GM19238 (cell line): ENCODE data around the gene MRPS34.

Source experiments
- DNase-seq: peaks from one replicate; pipeline ENCODE4 v3.0.0; 2011; ENCODE audit warnings: low spot score; ENCODE audit not compliant: insufficient read length

MRPS34 gene

DNA sequence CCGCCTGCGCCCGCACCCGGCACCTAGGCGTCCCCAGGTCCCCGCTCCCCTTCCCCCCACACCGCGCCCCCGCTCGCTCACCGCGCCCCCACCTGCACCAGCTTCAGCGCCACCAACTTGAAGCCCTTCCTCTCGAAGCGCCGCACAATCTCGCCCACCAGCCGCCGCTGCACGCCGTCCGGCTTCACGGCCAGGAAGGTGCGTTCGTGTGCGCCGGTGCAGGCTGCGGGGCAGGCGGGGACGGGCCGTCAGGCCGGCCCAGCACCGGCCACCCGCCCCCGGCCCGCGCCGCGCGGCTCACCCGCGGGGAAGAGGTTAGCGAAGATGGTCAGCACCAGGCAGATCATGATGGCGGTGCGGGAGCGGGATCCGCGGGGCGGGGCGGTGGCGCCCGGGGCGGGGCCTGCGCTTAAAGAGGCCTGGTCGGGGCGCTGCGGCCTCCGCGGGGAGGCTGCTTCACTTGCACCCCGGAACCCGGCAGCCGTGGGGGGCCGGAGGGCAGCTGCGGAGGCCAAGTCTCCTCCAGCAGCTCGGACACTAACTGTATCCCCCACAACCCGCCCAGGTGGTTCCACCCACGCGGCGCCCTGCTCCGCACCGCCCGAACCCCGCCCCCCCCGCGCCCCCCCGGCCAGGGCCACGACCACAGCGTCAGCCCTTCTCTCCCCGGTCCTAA, 1.6 kb downstream of the MRPS34 start, which contains the start of gene NME3:
TSS of gene NME3 (minus strand) at position 356 of the 676 bp plus-strand sequence. CDS start at position 347, 9 bp downstream.
- peak; percentile 92 for DNase-seq

DNA sequence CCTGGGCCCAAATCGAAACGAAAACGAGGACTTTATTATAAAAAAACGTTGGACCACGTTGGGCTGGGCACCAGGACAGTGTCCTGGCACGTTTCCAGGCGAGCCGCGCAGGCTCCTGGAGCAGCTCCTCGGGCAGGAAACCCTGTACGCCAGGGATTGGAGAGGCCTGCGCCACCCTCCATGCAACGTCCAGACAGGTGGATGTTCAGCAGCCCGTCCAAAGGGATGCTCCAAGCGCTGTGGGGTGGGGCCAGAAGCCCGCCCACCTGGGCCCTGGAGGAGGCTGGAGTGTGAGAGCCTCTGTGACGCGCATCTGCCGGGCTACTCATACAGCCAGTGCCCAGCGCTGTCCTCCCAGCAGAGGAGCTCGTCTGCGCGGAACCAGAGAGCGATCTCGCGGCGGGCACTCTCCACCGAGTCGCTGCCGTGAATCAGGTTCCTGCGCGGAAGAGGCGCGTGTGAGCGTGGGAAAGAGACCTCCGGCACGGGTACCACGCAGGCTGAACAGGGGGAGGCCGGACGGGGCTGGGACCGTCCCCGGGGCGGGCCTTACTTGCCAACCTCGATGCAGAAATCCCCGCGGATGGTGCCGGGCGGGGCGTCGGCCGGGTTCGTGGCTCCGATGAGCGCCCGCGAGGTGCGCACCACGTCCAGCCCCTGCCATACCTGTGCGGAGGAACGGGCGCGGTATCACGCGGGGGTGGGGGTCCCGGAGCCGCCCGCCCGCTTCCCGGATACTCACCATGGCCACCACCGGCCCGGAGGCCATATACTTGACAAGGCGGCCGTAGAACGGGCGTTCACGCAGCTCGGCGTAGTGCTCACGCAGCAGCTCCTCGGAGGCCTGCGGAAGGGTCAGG, 2.4 kb downstream of the MRPS34 start:
- peak; percentile 69 for DNase-seq

DNA sequence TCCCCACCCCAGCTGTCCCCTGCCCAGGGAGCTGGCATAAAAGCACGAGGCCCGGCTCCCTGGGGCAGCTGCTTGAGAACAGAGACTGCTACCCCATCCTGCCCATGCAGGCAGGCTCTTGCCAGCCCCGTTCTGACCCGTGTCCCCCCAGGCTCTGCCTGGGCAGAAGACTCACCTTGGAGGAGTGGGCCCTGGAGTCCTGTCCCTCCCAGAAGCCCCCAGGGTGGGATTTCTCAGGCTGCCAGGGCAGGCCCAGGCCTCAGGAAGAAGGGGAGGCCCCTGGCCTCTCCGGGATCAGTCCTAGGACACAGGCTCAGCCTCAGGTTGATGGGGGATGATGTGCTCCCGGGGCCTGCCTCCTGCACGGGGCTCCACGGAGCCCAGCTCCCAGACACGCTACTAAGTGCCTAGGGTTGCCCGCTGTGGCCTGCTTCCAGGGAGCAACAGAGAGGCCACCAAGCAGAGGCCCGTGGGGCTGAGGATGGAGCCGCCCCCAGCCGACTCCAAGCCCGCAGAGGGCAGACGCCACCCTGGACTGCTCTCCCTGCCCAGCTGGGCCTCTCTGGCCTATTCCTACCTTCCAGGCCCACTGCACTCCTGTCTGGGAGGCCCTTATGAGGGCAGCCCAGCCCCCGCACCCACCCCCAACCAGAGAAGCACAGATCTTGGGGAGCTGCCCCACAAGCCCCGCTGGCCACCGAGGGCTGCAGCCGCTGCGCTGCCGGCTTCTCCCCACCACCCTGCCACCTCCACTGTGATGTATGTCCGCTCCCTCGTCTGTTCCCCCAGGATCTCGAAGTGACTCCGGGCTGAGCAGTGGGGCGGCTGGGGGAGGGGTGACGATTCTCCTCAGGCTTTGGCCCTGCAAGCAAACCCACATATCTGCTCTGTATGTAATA, 3.3 kb downstream of the MRPS34 start:
- no peak for DNase-seq

DNA sequence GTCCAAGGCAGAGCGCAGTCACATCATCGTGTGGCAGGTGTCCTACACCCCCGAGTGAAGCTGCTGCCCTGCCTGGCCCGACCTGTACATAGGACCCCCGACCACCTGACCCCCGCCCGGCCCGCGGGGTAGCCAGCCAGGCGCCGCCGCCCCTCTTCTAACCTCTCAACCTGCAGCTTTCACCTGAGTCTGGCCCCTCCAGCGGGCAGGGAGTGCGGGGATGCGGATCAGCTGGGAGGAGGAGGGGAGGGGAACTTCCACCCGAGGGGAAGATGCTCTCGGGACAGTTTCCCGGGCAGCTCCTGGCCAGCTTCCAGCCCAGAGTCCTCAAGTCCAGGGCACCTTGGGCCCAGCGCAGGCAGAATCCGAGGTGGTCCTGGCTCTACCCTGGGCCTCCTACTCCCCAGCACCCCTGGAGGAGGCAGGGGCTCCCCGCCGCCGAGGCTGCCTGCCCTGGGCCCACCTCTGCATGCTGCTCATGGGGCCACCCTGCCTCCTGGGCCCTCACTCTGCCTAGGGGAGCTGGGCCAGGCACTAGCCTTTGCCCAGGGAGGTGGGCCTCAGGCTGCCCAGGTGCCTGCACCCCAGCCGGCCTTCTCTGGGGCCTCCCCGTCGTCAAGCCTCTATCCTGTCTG, 4.0 kb downstream of the MRPS34 start:
- DNase-seq, result no peak

DNA sequence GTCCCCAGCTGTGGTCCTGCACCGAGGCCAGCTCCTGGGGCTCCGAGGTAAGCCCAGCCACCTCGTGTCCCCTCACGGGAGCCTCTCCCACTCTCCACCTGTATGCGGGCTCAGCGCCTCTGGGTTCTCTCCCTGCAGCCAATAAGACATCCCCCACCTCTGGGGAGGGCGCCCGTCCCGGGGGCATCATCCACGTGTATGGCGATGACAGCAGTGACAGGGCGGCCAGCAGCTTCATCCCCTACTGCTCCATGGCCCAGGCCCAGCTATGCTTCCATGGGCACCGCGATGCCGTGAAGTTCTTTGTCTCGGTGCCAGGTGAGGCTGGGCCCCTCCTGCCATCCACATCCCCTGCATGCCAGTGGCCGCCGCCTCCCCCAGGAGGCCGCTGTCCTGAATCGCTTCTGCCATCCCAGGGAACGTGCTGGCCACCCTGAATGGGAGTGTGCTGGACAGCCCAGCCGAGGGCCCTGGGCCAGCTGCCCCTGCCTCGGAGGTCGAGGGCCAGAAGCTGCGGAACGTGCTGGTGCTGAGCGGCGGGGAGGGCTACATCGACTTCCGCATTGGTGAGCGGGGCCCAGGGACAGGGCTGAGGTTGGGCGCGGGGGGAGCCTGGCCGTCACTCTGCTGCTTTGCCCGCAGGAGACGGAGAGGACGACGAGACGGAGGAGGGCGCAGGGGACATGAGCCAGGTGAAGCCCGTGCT, 4.7 kb downstream of the MRPS34 start:
- no peak for DNase-seq

DNA sequence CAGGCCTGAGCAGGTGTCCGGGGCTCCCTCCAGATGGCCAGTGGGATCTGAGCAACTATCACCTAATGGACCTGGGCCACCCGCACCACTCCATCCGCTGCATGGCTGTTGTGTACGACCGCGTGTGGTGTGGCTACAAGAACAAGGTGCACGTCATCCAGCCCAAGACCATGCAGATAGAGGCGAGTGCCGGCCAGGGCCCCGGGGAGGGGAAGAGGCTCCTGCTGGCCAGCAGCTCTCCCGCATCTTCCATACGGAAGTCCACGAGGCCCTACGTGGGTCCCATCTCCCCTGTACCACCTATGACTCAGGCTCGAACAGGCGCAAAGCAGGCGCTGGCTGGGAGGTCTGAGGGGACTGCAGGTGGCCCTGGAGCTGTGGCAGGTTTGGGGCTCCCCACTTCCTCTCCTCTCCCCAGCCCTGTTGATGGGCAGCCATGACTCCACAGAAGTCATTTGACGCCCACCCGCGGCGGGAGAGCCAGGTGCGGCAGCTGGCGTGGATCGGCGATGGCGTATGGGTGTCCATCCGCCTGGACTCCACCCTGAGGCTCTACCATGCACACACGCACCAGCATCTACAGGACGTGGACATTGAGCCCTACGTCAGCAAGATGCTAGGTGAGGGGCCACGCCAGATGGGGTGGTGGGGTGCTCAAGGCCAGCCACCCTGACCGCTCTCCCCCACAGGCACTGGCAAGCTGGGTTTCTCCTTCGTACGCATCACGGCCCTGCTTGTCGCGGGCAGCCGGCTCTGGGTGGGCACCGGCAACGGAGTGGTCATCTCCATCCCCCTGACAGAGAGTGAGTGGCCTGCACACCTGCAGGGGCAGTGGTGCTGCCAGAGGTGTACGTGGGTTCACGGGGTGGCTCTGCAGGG, 5.6 kb downstream of the MRPS34 start:
- DNase-seq, result no peak

- no peak for DNase-seq
Observed at GRCh38 chr16:1766701-1767100, 6.2 kb downstream of the MRPS34 start.

GRCh38 chr16:1766231-1766630, 6.7 kb downstream of the MRPS34 start:
- no peak for DNase-seq

- DNase-seq, result no peak
Observed at GRCh38 chr16:1765826-1766225, 7.1 kb downstream of the MRPS34 start.

DNA sequence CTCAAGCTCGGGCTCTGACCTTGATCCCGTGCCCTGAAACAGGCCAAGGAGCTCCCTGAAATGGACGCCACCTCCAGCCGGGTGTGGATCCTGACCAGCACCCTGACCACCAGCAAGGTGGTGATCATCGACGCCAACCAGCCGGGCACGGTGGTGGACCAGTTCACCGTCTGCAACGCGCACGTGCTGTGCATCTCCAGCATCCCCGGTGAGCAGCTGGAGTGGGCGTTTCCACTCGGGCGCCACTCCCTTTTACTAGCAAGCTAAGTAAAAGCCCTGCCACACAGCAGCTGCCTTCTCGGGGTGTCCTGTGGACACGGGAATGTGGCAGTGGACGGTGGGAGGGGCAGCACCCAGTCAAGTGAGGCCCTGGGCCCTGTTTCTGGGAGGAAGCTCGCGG, 8.0 kb downstream of the MRPS34 start:
- no peak for DNase-seq

DNA sequence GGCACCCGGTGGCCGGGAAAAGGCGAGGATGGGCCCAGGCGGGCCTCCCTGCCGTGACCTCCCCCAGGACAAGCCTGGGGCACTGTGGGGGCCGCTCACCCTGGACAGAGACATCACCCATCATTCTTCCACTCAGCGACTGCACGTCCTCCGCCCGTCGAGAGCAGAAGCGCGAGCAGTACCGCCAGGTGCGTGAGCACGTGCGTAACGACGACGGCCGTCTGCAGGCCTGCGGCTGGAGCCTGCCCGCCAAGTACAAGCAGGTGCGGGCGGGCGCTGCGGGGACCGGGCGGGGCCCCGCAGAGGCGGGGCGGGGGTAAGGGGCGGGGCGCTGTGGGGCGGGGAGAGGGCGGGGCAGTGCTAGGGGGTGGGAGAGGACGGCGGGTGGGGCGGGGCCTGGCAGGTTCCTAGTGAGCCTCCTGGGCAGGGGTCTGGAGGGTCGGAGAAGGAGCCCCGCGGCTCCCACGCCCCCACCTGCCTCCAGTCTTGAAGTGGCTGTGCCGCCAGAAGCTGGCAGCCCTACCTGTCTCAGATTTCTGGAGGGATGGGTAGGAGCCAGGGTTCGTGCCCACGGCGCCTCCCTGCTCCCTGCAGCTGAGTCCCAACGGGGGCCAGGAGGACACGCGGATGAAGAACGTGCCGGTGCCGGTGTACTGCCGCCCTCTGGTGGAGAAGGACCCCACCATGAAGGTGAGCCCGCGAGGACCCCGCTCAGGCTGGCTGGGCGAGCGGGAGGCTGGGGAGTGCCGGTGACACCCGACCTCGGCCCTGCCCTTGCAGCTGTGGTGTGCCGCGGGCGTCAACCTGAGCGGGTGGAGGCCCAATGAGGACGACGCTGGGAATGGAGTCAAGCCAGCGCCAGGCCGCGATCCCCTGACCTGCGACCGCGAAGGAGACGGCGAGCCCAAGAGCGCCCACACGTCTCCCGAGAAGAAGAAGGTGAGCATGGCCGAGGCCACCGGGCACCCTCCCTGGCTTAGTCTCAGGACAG, 9.1 kb downstream of the MRPS34 start:
- no peak for DNase-seq

- DNase-seq, result no peak
Observed at GRCh38 chr16:1762879-1763520, 9.9 kb downstream of the MRPS34 start.

GRCh38 chr16:1762196-1762878, 10.6 kb downstream of the MRPS34 start:
- DNase-seq, result no peak

DNA sequence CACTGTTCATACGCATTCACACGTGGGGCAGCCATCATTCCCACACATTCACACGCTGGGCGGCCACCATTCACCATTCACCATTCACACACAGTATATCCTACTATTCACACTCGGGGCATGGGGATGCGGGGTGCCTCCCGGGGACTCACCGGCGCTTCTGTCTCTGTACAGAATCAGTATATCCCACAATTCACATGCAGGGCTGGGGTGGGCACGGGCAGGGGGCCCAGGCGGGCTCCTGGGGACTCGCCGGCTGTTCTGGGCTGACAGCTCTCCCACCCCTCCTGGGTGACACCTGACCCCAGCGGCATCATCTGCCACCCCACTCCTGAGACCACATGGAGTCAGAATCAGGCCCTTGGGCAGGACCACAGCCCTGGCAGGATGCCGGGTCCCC, 11.2 kb downstream of the MRPS34 start:
- no peak for DNase-seq

- no peak for DNase-seq
Observed at GRCh38 chr16:1760911-1761310, 12.0 kb downstream of the MRPS34 start.

DNA sequence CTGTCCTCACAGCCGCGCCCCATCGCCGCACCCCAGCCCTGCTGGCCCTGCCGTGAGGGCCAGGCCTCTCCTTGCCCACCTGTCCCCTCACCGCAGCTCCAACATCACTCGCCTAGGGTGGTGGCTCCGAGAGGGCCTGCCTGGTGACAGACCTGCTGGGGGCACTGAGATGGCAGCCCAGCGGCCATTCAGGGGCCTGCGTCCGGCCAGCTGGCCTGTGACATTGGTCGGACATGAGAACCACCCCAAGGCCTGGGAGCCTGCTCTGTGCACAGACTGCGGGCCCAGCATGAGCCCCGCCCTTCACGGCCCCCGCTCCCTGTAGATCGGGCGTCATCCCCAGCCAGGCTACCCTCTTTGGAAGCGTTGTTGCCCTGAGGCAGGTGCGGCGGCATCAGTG, 13.4 kb downstream of the MRPS34 start:
- no peak for DNase-seq

GRCh38 chr16:1758923-1759322, 14.0 kb downstream of the MRPS34 start:
- DNase-seq, result no peak
